ENCODE measurements around the gene FAM187B.

Gene FAM187B

DNA sequence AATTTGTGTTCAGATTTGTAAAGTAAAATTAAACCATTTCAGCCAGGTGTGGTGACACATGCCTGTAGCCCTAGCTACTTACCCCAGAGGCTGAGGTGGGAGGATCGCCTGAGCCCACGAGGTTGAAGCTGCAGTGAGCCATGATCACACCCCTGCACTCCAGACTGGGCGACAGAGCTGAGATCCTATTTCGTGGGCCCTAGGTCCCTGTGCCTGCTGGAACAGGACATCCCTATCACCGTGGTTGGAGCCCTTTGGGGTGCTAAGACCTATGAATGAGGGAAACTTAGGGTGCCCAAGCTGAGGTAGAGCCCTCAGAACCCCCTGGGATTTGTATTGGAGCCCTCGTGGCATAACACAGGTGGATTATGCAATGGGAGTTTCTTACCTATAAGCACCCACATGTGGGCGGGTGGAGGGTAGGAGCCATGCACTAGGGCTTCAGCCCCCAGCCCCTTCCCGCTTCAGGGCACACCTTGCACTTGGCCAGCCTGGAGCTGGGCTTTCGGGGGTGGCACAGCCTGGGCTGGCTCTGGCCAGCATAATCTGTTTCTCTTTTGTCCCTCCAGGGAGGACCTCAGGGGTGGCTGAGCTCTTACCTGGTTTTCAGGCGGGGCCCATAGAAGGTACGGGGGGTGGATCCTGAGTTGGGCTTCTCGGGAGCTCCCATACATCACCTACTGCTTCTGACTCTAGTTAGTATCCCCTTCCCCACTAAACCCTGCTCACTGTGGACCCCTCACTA, 33.0 kb upstream of the FAM187B start:
- Histone ChIP-seq H3K79me2 (ENCODE audit: control insufficient read depth, insufficient read depth, low read length, unreplicated experiment) (no peaks in the 10 kb centered on the region), H3K36me3 (ENCODE audit: insufficient read depth, low read length) (no peaks in the 10 kb centered on the region), H3K27ac (ENCODE audit: low read depth, low read length) (no peak overlapping the region), H3K4me3 (ENCODE audit: low read depth, low read length) (no peak overlapping the region), H2AFZ (ENCODE audit: low read length, unreplicated experiment) (no peak overlapping the region), H3K4me1 (ENCODE audit: control insufficient read depth, insufficient read depth, low read length, unreplicated experiment) (no peaks in the 10 kb centered on the region), H3K27me3 (ENCODE audit: insufficient read depth, low read length) (no peaks in the 10 kb centered on the region)

- Histone ChIP-seq H3K36me3 (ENCODE audit: insufficient read depth, low read length) (no peaks in the 10 kb centered on the region), H3K27me3 (ENCODE audit: insufficient read depth, low read length) (no peaks in the 10 kb centered on the region), H3K4me3 (ENCODE audit: low read depth, low read length) (no peak overlapping the region), H3K27ac (ENCODE audit: low read depth, low read length) (no peak overlapping the region), H3K4me1 (ENCODE audit: control insufficient read depth, insufficient read depth, low read length, unreplicated experiment) (no peaks in the 10 kb centered on the region), H3K79me2 (ENCODE audit: control insufficient read depth, insufficient read depth, low read length, unreplicated experiment) (no peaks in the 10 kb centered on the region), H2AFZ (ENCODE audit: low read length, unreplicated experiment) (no peak overlapping the region)
These were observed 32.3 kb upstream of the FAM187B start for GRCh38 chr19:35260694-35261304.

DNA sequence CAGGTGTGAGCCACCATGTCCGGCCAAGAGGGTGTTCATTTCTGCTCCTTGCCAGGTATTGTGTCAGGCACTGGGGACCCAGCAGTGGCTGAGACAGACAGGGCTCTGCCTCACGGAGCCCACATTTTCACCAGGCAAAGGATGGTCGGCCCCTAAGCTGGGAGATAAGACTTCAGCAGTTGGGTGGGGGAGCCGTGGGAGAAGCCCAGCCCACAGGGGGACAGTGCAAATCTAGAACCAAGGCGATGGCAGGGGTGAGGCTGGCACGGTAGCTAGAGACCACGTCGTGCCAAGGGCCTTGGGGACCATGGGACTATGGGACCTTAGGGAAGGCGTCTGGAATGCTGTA, 28.5 kb upstream of the FAM187B start:
- Histone ChIP-seq H3K27ac (ENCODE audit: low read depth, low read length) (no peak overlapping the region), H3K4me3 (ENCODE audit: low read depth, low read length) (no peak overlapping the region), H3K4me1 (ENCODE audit: control insufficient read depth, insufficient read depth, low read length, unreplicated experiment) (no peaks in the 10 kb centered on the region), H3K79me2 (ENCODE audit: control insufficient read depth, insufficient read depth, low read length, unreplicated experiment) (no peaks in the 10 kb centered on the region), H3K27me3 (ENCODE audit: insufficient read depth, low read length) (no peaks in the 10 kb centered on the region), H3K36me3 (ENCODE audit: insufficient read depth, low read length) (no peaks in the 10 kb centered on the region), H2AFZ (ENCODE audit: low read length, unreplicated experiment) (no peak overlapping the region)

DNA sequence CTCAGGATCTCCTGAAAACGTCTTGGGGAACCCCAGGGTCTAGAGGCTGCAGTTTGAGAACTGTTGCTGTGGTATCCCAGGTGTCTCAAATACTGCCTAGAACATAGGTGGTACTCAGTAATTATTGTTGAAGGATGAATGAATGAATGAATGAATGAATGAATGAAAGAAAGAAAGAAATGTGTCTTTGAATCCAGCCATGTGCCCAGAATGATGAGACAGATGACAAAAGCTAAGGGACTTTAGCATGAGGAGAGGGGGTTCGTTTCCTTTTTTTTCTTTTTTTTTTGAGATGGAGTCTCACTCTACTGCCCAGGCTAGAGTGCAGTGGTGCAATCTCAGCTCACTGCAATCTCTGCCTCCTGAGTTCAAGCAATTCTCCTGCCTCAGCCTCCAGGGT, 28.0 kb upstream of the FAM187B start:
- Histone ChIP-seq H3K4me3 (ENCODE audit: low read depth, low read length) (no peak overlapping the region), H3K79me2 (ENCODE audit: control insufficient read depth, insufficient read depth, low read length, unreplicated experiment) (no peaks in the 10 kb centered on the region), H3K27me3 (ENCODE audit: insufficient read depth, low read length) (no peaks in the 10 kb centered on the region), H3K27ac (ENCODE audit: low read depth, low read length) (no peak overlapping the region), H3K36me3 (ENCODE audit: insufficient read depth, low read length) (no peaks in the 10 kb centered on the region), H3K4me1 (ENCODE audit: control insufficient read depth, insufficient read depth, low read length, unreplicated experiment) (no peaks in the 10 kb centered on the region), H2AFZ (ENCODE audit: low read length, unreplicated experiment) (no peak overlapping the region)

DNA sequence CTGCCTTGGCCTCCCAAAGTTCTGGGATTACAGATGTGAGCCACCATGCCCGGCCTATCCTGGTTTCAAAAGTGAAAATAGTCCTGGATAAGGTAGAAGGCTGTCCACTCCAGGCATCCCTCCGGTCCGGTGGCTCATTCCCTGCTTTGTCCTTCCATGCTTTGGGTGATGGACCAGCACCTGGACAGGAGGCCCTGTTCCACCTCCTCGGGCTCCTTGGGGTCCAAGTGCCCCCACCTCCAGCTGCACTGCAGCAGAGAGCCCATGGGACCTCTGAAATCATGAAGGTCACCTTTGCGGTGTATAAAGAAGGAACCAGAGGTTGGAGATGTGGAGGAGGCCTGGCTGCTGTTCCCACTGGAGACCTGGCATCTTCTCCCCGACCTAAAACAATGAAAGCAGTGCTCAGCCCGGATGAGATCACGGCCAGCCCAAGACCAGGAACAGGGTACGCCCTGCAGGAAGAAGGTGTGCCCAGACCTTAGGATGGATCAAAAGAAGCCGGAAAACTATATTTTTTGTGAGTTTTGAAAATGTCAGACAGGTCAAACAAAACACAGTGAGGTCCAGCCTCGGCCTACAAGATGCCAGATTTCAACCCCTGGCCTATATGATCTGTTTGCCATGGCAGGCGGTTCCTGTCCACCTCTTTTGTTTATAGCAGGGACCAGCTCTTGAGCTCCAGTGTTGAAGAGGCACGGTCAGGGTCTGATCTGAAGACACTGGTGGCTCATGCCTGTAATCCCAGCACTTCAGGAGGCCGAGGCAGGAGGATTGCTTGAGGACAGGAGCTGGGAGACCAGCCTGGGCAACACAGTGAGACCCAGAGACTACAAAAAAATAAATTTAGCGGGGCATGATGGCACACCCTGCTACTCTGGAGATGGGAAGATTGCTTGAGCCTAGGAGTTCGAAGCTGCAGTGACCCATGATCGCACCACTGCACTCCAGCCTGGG, 26.1 kb upstream of the FAM187B start:
- Histone ChIP-seq H3K27me3 (ENCODE audit: insufficient read depth, low read length) (peaks cover 11% of the 10 kb centered on the region), H3K4me1 (ENCODE audit: control insufficient read depth, insufficient read depth, low read length, unreplicated experiment) (no peaks in the 10 kb centered on the region), H2AFZ (ENCODE audit: low read length, unreplicated experiment) (no peak overlapping the region), H3K36me3 (ENCODE audit: insufficient read depth, low read length) (no peaks in the 10 kb centered on the region), H3K27ac (ENCODE audit: low read depth, low read length) (no peak overlapping the region), H3K4me3 (ENCODE audit: low read depth, low read length) (no peak overlapping the region), H3K79me2 (ENCODE audit: control insufficient read depth, insufficient read depth, low read length, unreplicated experiment) (no peaks in the 10 kb centered on the region)

- Histone ChIP-seq H3K4me1 (ENCODE audit: control insufficient read depth, insufficient read depth, low read length, unreplicated experiment) (no peaks in the 10 kb centered on the region), H3K27me3 (ENCODE audit: insufficient read depth, low read length) (peaks cover 22% of the 10 kb centered on the region), H3K79me2 (ENCODE audit: control insufficient read depth, insufficient read depth, low read length, unreplicated experiment) (no peaks in the 10 kb centered on the region), H3K4me3 (ENCODE audit: low read depth, low read length) (no peak overlapping the region), H2AFZ (ENCODE audit: low read length, unreplicated experiment) (no peak overlapping the region), H3K36me3 (ENCODE audit: insufficient read depth, low read length) (no peaks in the 10 kb centered on the region), H3K27ac (ENCODE audit: low read depth, low read length) (no peak overlapping the region)
These were observed 25.1 kb upstream of the FAM187B start for GRCh38 chr19:35253316-35254286.

GRCh38 chr19:35251456-35251855, 22.9 kb upstream of the FAM187B start:
- no peak overlapping the region for H3K27ac ChIP-seq (ENCODE audit: low read depth, low read length)
- H3K4me3 ChIP-seq (ENCODE audit: low read depth, low read length): no peak overlapping the region
- H3K79me2 ChIP-seq (ENCODE audit: control insufficient read depth, insufficient read depth, low read length, unreplicated experiment): no peaks in the 10 kb centered on the region
- H3K4me1 ChIP-seq (ENCODE audit: control insufficient read depth, insufficient read depth, low read length, unreplicated experiment): no peaks in the 10 kb centered on the region
- H3K36me3 ChIP-seq (ENCODE audit: insufficient read depth, low read length): no peaks in the 10 kb centered on the region
- H3K27me3 ChIP-seq (ENCODE audit: insufficient read depth, low read length): peaks cover 43% of the 10 kb centered on the region
- no peak overlapping the region for H2AFZ ChIP-seq (ENCODE audit: low read length, unreplicated experiment)

GRCh38 chr19:35249848-35250711, 21.5 kb upstream of the FAM187B start:
- no peaks in the 10 kb centered on the region for H3K36me3 ChIP-seq (ENCODE audit: insufficient read depth, low read length)
- no peak overlapping the region for H2AFZ ChIP-seq (ENCODE audit: low read length, unreplicated experiment)
- H3K27me3 ChIP-seq (ENCODE audit: insufficient read depth, low read length): peaks cover 54% of the 10 kb centered on the region
- no peaks in the 10 kb centered on the region for H3K79me2 ChIP-seq (ENCODE audit: control insufficient read depth, insufficient read depth, low read length, unreplicated experiment)
- H3K4me3 ChIP-seq (ENCODE audit: low read depth, low read length): no peak overlapping the region
- no peaks in the 10 kb centered on the region for H3K4me1 ChIP-seq (ENCODE audit: control insufficient read depth, insufficient read depth, low read length, unreplicated experiment)
- no peak overlapping the region for H3K27ac ChIP-seq (ENCODE audit: low read depth, low read length)

- peaks cover 55% of the 10 kb centered on the region for H3K27me3 ChIP-seq (ENCODE audit: insufficient read depth, low read length)
- no peak overlapping the region for H2AFZ ChIP-seq (ENCODE audit: low read length, unreplicated experiment)
- no peak overlapping the region for H3K27ac ChIP-seq (ENCODE audit: low read depth, low read length)
- H3K4me3 ChIP-seq (ENCODE audit: low read depth, low read length): 0 out of 2 replicates have a peak overlapping the region, but pooled peaks have one; percentile 16
- H3K79me2 ChIP-seq (ENCODE audit: control insufficient read depth, insufficient read depth, low read length, unreplicated experiment): no peaks in the 10 kb centered on the region
- H3K4me1 ChIP-seq (ENCODE audit: control insufficient read depth, insufficient read depth, low read length, unreplicated experiment): no peaks in the 10 kb centered on the region
- no peaks in the 10 kb centered on the region for H3K36me3 ChIP-seq (ENCODE audit: insufficient read depth, low read length)
These were observed 20.8 kb upstream of the FAM187B start for GRCh38 chr19:35249146-35249847.

Data from ACC112 (cell line).